Astrocyte of the hippocampus (primary cell): ENCODE results near the gene EPB41L2.

Source experiments
- DNase-seq: peaks from one replicate; pipeline ENCODE4 v3.0.0; 2011; ENCODE audit warnings: low read depth, low spot score

The EPB41L2 gene

GRCh38 chr6:130913120-130913519 is 149.9 kb downstream of the EPB41L2 start:
- no peak for DNase-seq

GRCh38 chr6:130912434-130912833 is 150.6 kb downstream of the EPB41L2 start:
- DNase-seq = no peak

- DNase-seq = no peak
Observed at GRCh38 chr6:130908958-130909357, 154.1 kb downstream of the EPB41L2 start.

- no peak for DNase-seq
Observed at GRCh38 chr6:130908188-130908587, 154.9 kb downstream of the EPB41L2 start.

DNA sequence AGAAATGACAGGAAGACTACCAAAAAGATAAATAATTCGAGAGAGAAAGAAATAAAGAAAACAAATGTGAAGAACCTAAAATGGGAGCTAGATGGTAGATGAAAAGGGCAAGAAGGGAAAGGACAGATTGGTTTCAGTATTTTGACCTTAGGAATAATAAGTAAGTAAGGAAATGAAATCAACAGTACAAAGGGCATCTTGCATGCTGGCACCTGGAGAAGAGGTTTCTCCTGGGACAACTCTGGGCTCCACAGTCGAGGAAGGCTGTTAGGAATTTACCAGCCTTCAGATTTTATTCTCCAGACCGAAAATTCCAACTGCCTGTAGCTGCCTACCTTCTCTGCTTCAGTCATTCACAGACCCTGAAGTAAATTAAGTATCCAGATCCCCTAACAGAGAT is 155.4 kb downstream of the EPB41L2 start:
- DNase-seq = no peak

DNA sequence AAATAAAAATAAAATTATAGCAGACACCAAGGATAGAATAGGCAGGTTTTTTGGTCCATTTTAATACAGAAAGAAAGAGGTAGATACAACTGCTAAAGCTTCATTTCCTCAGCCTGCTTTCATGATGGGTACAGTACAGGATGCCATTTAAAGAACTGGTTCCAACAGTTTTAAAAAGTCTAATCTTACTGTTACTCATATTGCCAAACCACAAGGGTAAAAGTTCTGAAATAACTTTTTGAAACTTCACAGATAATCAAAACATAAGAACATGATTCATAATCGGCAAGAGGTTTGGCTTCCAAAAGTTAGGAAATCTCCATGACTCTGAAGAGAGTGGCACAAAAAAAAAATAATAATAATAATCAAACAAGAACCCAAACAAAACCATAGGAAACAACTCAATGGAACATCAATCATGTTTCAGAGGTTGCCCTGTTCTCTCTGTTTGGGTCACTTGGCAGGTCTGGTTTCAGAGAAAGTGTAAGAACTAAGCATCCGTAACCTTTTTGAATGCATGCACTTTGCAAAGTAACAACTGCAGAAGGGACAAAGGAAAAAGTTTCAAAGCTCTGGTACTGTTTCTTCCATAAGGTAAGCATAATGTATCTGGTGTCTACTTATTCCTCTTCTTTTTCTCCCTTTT is 156.2 kb downstream of the EPB41L2 start:
- DNase-seq = peak; percentile 25

GRCh38 chr6:130903602-130904001 is 159.4 kb downstream of the EPB41L2 start:
- DNase-seq = no peak

- no peak for DNase-seq
Observed at GRCh38 chr6:130903007-130903406, 160.0 kb downstream of the EPB41L2 start.

DNA sequence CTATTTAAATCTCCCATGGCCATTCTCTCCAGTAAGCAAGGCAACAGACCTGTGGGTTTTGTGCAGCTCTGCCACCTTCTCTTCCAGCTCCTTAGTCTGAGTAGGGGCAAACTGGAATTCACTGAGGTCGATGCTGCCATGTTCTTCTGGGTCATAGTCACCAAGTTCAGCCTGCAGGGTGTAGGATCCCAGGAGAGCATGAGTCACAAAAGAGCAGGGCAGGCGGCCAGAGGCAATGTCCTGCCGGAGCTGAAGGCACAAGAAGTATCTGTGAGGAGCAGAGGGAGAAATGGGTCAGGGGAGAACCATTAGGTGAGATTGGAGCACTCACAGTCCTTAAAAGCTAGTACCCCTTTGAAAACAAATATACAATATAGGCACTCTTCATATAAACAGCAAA is 162.1 kb downstream of the EPB41L2 start:
- DNase-seq = peak; percentile 70

DNA sequence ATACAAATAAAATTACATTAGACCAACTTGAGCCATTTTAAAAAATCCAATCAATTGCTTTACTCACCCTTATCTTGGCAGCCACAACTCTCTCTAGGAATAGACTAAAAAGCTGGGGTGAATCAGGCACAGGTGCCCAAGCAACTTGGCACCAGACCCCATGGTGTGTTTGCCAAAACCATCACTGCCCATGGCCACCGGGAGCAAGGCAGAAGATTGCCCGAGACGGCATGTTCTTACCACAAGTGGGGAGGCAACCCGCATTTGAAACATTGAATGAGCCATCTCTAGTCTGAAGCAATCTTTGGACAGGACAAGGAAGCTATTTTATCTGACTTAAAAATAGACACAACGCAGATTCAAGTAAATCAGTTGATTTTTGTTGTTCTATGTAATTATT is 166.8 kb downstream of the EPB41L2 start:
- DNase-seq = no peak

GRCh38 chr6:130895516-130895915 is 167.5 kb downstream of the EPB41L2 start:
- no peak for DNase-seq

GRCh38 chr6:130893766-130894165 is 169.3 kb downstream of the EPB41L2 start:
- no peak for DNase-seq

DNA sequence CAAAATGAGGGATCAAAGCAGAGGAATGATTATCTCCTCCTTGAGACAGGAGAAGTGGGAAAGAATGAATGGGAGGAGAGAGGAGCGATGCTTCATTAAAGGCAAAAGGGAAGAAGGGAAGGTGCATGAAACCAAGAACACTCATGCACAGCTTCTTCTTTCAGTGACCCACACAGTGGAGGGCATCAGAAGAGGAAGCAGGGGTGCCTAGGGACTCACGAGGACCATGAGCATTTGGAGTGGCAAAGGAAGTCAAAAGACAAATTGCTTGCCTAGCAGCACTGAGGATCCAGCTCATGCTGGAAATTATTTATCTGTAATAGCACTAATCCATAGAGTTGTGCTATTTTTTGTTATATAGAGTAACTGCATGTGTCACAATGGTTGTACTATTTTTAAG is 169.8 kb downstream of the EPB41L2 start:
- no peak for DNase-seq

- no peak for DNase-seq
Observed at GRCh38 chr6:130890521-130890971, 172.5 kb downstream of the EPB41L2 start.

GRCh38 chr6:130889423-130889822 is 173.6 kb downstream of the EPB41L2 start:
- no peak for DNase-seq

GRCh38 chr6:130888246-130888645 is 174.8 kb downstream of the EPB41L2 start:
- DNase-seq = no peak

DNA sequence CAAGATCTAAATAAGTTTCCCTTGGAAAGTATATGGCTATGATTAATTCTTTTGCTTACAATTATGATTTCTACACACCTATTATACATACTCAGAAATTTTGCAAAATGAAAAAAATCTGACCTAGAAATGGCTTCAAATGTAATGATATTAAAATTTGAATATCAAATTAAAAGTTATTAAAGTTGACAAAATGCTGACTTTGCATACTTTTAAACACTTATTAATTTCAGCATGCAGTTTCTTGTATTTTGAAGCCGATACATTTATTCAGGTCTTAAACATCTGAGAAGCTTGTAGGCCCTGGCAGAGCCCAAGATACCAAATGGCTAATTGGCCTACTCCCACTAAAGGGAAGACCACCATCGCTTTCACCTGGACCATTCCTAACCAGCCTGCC is 176.1 kb downstream of the EPB41L2 start:
- no peak for DNase-seq

GRCh38 chr6:130885392-130886192 is 177.5 kb downstream of the EPB41L2 start:
- peak; percentile 88 for DNase-seq

DNA sequence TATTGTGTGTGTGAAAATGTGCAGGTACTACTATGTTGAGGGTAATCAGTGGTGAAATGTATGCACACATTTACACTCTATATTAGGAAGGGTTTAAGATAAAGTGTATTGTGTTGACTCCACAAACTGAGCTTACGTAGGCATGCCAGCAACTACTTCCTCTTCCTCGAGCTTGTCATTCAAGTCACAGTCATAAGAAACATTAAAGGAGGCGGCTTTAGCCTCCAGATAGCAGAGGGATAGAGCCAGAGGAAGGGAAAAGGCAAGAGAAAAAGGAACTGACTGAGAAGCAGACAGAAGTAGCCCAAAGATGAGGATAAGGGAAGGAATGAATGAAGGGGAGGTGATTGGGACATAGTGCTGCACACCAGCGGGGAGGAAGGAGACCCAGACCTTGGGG is 180.7 kb downstream of the EPB41L2 start:
- DNase-seq = no peak

DNA sequence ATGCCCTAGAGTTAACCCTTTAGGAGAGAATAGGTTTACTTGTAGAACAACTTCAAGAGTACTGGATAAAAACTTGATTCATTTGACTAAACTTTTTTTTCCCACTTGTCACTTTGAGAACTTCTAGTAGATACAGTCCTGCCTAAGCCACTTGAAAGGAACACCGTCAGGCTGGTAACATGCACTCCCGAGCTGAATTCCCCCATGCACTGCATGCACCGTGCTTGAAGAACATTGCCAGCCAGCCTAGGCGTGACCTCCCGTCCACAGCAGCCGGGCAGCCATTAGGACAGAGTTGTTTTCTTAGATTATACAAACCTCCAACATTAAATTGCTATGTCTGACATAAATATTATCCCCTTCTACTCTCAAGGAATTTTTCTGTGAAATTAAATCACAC is 183.2 kb downstream of the EPB41L2 start:
- no peak for DNase-seq

DNA sequence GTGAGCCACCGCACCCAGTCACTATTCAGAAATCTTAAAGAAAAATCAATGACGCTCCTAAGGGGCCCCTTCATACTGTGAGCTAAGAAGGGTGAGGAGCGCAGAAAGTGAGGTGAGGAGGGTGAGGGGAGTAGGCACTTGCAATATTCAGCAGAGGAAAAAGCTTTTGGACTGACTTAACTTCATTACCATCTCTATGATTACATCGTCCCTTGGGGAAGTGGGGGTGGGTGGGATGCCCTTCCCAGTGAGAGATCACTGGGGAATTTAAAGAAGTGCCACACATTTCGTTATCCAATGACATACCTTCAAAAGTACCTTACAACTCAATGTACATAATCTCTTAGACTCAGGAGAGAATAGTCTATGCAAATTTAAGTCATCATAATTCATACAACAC is 189.3 kb downstream of the EPB41L2 start:
- no peak for DNase-seq

GRCh38 chr6:130872250-130873095 is 190.6 kb downstream of the EPB41L2 start:
- DNase-seq = peak; percentile 74
